ENCODE measurements around the gene DCAF12L1.

DCAF12L1 gene

GRCh38 chrX:126552313-126553022, at the start of gene DCAF12L1:
TSS of gene DCAF12L1 (minus strand) at chrX:126552814. CDS start at chrX:126552608, 206 bp downstream.
- DNase-seq = no peak

- DNase-seq = no peak
Measured at GRCh38 chrX:126580877-126581276, 28.3 kb upstream of the DCAF12L1 start.

- DNase-seq = no peak
Measured at GRCh38 chrX:126575911-126576310, 23.3 kb upstream of the DCAF12L1 start.

- DNase-seq = no peak
Measured at GRCh38 chrX:126557151-126557550, 4.5 kb upstream of the DCAF12L1 start.

GRCh38 chrX:126551725-126552312, 795 bp downstream of the DCAF12L1 start:
- DNase-seq = no peak

GRCh38 chrX:126551306-126551705, 1.3 kb downstream of the DCAF12L1 start:
- DNase-seq = no peak

GRCh38 chrX:126550816-126551215, 1.8 kb downstream of the DCAF12L1 start:
- no peak for DNase-seq

- no peak for DNase-seq
Measured at GRCh38 chrX:126509923-126510322, 42.7 kb downstream of the DCAF12L1 start.

All from fibroblast of upper back skin (primary cell).